Mesothelial cell of epicardium (in vitro differentiated cells): ENCODE results near the gene PPP1CB. TPM values are rescaled to one million over a fixed set of nuclear protein-coding genes. Genes with fewer than 3 reads are reported as not detected.

Experiments used
- DNase-seq, 2 experiments: peaks; one replicate each; pipeline ENCODE4 v3.0.0; 2021; ENCODE audit warnings: low spot score in 2 of 2; ENCODE audit not compliant: unreplicated experiment in 2 of 2
- H3K27ac Mint-ChIP-seq: 2 replicates; pipeline ENCODE4 v1.8.0; 2021; ENCODE audit warnings: mixed read lengths
- H3K27me3 Mint-ChIP-seq: 2 replicates; pipeline ENCODE4 v1.8.0; 2021; ENCODE audit warnings: low read depth, mixed read lengths
- H3K36me3 Mint-ChIP-seq: 2 replicates; pipeline ENCODE4 v1.8.0; 2021; ENCODE audit warnings: mixed read lengths
- H3K4me1 Mint-ChIP-seq: 2 replicates; pipeline ENCODE4 v1.8.0; 2021; ENCODE audit warnings: mixed read lengths
- H3K4me3 Mint-ChIP-seq: 2 replicates; pipeline ENCODE4 v1.8.0; 2021; ENCODE audit warnings: mild to moderate bottlenecking, moderate library complexity, mixed read lengths
- H3K9me3 Mint-ChIP-seq: 2 replicates; pipeline ENCODE4 v1.8.0; 2021; ENCODE audit warnings: mixed read lengths
- total RNA-seq: library from RNA; stranded (reverse); gene quantifications from 3 replicates; pipeline ENCODE4 v1.2.1, GENCODE V29; 2021
- TF ChIP-seq, protein P1 (sequence below): fragments of 200-600 bp; sonication (generic); IDR thresholded peaks from one replicate; pipeline ENCODE4 v1.5.0; 2021; ENCODE audit warnings: antibody characterized with exemption; ENCODE audit not compliant: unreplicated experiment

Gene PPP1CB
- total RNA-seq, 1 donor from 2014 or later = 161 TPM

- no peak overlapping the region for H3K4me3 Mint-ChIP-seq
- H3K36me3 Mint-ChIP-seq = no peaks in the 10 kb centered on the region
- peaks cover 1% of the 10 kb centered on the region for H3K27me3 Mint-ChIP-seq
- H3K4me1 Mint-ChIP-seq = peaks cover 5% of the 10 kb centered on the region
- no peaks in the 10 kb centered on the region for H3K9me3 Mint-ChIP-seq
- DNase-seq = no peak
- no peak overlapping the region for H3K27ac Mint-ChIP-seq
- TF ChIP-seq, protein P1, sequence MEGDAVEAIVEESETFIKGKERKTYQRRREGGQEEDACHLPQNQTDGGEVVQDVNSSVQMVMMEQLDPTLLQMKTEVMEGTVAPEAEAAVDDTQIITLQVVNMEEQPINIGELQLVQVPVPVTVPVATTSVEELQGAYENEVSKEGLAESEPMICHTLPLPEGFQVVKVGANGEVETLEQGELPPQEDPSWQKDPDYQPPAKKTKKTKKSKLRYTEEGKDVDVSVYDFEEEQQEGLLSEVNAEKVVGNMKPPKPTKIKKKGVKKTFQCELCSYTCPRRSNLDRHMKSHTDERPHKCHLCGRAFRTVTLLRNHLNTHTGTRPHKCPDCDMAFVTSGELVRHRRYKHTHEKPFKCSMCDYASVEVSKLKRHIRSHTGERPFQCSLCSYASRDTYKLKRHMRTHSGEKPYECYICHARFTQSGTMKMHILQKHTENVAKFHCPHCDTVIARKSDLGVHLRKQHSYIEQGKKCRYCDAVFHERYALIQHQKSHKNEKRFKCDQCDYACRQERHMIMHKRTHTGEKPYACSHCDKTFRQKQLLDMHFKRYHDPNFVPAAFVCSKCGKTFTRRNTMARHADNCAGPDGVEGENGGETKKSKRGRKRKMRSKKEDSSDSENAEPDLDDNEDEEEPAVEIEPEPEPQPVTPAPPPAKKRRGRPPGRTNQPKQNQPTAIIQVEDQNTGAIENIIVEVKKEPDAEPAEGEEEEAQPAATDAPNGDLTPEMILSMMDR = no peak
Measured at GRCh38 chr2:28833740-28834470, 82.3 kb downstream of the PPP1CB start.

DNA sequence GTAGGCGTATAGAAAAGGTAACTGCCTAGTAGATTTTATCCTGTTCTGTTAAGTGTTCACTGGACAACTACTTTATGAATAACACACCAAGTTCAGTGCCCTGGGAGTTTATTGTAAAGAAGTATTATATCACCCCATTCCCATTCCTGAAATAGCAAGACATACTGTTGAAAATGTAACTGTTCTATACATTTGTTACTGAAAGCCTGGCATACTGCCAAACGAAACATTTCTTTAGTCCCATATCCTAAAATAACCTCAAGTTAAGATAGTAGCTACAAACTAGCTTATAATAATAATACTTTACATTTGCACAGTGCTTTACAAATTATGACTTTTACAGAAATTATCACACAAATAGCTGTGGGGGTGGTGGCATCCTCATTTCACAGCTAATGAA, 84.2 kb downstream of the PPP1CB start:
- Mint-ChIP-seq H3K36me3 (no peaks in the 10 kb centered on the region), H3K27ac (no peak overlapping the region), H3K27me3 (peaks cover 1% of the 10 kb centered on the region), H3K4me1 (peaks cover 5% of the 10 kb centered on the region), H3K4me3 (no peak overlapping the region), H3K9me3 (no peaks in the 10 kb centered on the region)
- no peak for DNase-seq
- TF ChIP-seq, protein P1 = no peak

DNA sequence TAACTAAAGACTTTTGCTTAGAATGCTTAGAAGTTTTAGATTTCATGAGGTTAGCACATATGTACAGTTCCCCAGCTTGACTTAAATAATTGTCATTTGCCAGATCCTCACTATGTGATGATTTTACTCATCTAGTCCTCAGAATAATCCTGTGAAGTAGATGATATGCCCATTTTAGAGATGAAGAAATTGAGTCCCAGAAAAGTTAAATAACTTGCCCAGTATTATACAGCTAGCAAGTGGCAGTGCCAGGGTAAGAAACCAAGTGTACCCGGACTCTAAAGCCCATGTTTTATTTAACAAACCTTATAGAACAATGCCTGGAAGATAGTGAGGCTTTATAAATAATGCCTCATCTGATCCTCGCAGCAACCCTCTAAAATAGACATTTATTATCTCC, 87.3 kb downstream of the PPP1CB start:
- peaks cover under 1% of the 10 kb centered on the region for H3K27me3 Mint-ChIP-seq
- no peak overlapping the region for H3K27ac Mint-ChIP-seq
- H3K4me1 Mint-ChIP-seq = peaks cover 10% of the 10 kb centered on the region
- no peaks in the 10 kb centered on the region for H3K9me3 Mint-ChIP-seq
- no peak overlapping the region for H3K4me3 Mint-ChIP-seq
- TF ChIP-seq, protein P1 = no peak
- no peaks in the 10 kb centered on the region for H3K36me3 Mint-ChIP-seq
- DNase-seq = no peak

DNA sequence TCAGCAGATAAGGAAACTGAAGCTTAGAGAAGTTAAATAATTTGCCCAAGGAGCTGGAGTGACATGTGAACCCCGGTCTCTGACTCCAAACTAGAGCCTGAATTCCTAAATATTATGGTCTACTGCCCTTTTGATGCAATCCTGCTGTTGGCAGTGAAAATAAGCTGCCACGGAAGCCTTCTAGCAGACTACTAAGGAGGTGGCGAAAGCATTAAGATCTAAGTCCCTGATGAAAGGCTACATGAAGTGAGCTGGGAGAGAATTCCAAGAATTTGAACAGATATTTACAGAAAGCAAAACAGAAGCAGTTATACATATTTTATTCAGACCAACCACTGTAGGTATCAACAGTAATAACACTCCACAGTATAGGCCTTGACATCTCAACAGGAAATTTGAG, 90.4 kb downstream of the PPP1CB start:
- DNase-seq = no peak
- no peaks in the 10 kb centered on the region for H3K27me3 Mint-ChIP-seq
- peaks cover 6% of the 10 kb centered on the region for H3K4me1 Mint-ChIP-seq
- TF ChIP-seq, protein P1 = no peak
- H3K4me3 Mint-ChIP-seq = no peak overlapping the region
- H3K27ac Mint-ChIP-seq = peak overlapping the region; percentile 32
- H3K36me3 Mint-ChIP-seq = peaks cover 3% of the 10 kb centered on the region
- no peaks in the 10 kb centered on the region for H3K9me3 Mint-ChIP-seq

Other genes starting within 250 kb of the PPP1CB start
- gene SPDYA, start 59.0 kb downstream of the PPP1CB start, total RNA-seq = 1.3 to 2.0 TPM (median 1.7 TPM) in 3 replicates
- gene TRMT61B, start 118.5 kb downstream of the PPP1CB start, total RNA-seq = 18.6 to 19.2 TPM (median 19.1 TPM) in 3 replicates
- 65.3 to 66.9 TPM (median 65.5 TPM) in 3 replicates for gene WDR43, start 142.8 kb downstream of the PPP1CB start, total RNA-seq
- 0.16 to 0.40 TPM (median 0.38 TPM) in 3 replicates for gene TOGARAM2, start 229.5 kb downstream of the PPP1CB start, total RNA-seq